ENCODE results near the gene TTC28.
"Not testable (repeated sequence)": the region's sequence is repeated elsewhere in the genome, so short reads cannot be mapped to it uniquely, and the experiment has no call there.

Gene TTC28

GRCh38 chr22:28089541-28089940 is 590.1 kb downstream of the TTC28 start:
- not testable (repeated sequence) for H3K9me3 ChIP-seq (ENCODE audit: control insufficient read depth, low read length); H3K9ac ChIP-seq (ENCODE audit: low read length); H3K36me3 ChIP-seq (ENCODE audit: control insufficient read depth, insufficient read depth, low read length); H3K4me1 ChIP-seq (ENCODE audit: control insufficient read depth, insufficient read depth, low read length); H3K27me3 ChIP-seq (ENCODE audit: control insufficient read depth, insufficient read depth, low read length); H3K4me3 ChIP-seq (ENCODE audit: low read length)

- Histone ChIP-seq H3K4me1 (ENCODE audit: control insufficient read depth, insufficient read depth, low read length) (peaks cover 11% of the 10 kb centered on the region), H3K9ac (ENCODE audit: low read length) (no peak overlapping the region), H3K9me3 (ENCODE audit: control insufficient read depth, low read length) (no peaks in the 10 kb centered on the region), H3K27me3 (ENCODE audit: control insufficient read depth, insufficient read depth, low read length) (no peaks in the 10 kb centered on the region), H3K4me3 (ENCODE audit: low read length) (no peak overlapping the region), H3K36me3 (ENCODE audit: control insufficient read depth, insufficient read depth, low read length) (no peaks in the 10 kb centered on the region)
Observed at GRCh38 chr22:28077166-28077565, 602.5 kb downstream of the TTC28 start.

GRCh38 chr22:28075358-28075981 is 604.2 kb downstream of the TTC28 start:
- H3K4me3 ChIP-seq (ENCODE audit: low read length): no peak overlapping the region
- H3K9ac ChIP-seq (ENCODE audit: low read length): no peak overlapping the region
- no peaks in the 10 kb centered on the region for H3K9me3 ChIP-seq (ENCODE audit: control insufficient read depth, low read length)
- no peaks in the 10 kb centered on the region for H3K36me3 ChIP-seq (ENCODE audit: control insufficient read depth, insufficient read depth, low read length)
- no peaks in the 10 kb centered on the region for H3K27me3 ChIP-seq (ENCODE audit: control insufficient read depth, insufficient read depth, low read length)
- H3K4me1 ChIP-seq (ENCODE audit: control insufficient read depth, insufficient read depth, low read length): peaks cover 11% of the 10 kb centered on the region

- H3K27me3 ChIP-seq (ENCODE audit: control insufficient read depth, insufficient read depth, low read length): no peaks in the 10 kb centered on the region
- no peaks in the 10 kb centered on the region for H3K36me3 ChIP-seq (ENCODE audit: control insufficient read depth, insufficient read depth, low read length)
- H3K9ac ChIP-seq (ENCODE audit: low read length): no peak overlapping the region
- peaks cover 11% of the 10 kb centered on the region for H3K4me1 ChIP-seq (ENCODE audit: control insufficient read depth, insufficient read depth, low read length)
- no peaks in the 10 kb centered on the region for H3K9me3 ChIP-seq (ENCODE audit: control insufficient read depth, low read length)
- no peak overlapping the region for H3K4me3 ChIP-seq (ENCODE audit: low read length)
Observed at GRCh38 chr22:28074526-28074925, 605.1 kb downstream of the TTC28 start.

GRCh38 chr22:28072066-28072465 is 607.6 kb downstream of the TTC28 start:
- Histone ChIP-seq H3K9ac (ENCODE audit: low read length) (no peak overlapping the region), H3K36me3 (ENCODE audit: control insufficient read depth, insufficient read depth, low read length) (no peaks in the 10 kb centered on the region), H3K4me1 (ENCODE audit: control insufficient read depth, insufficient read depth, low read length) (peaks cover 11% of the 10 kb centered on the region), H3K27me3 (ENCODE audit: control insufficient read depth, insufficient read depth, low read length) (no peaks in the 10 kb centered on the region), H3K9me3 (ENCODE audit: control insufficient read depth, low read length) (no peaks in the 10 kb centered on the region), H3K4me3 (ENCODE audit: low read length) (no peak overlapping the region)

- no peak overlapping the region for H3K4me3 ChIP-seq (ENCODE audit: low read length)
- no peaks in the 10 kb centered on the region for H3K9me3 ChIP-seq (ENCODE audit: control insufficient read depth, low read length)
- no peaks in the 10 kb centered on the region for H3K36me3 ChIP-seq (ENCODE audit: control insufficient read depth, insufficient read depth, low read length)
- H3K4me1 ChIP-seq (ENCODE audit: control insufficient read depth, insufficient read depth, low read length): no peaks in the 10 kb centered on the region
- no peaks in the 10 kb centered on the region for H3K27me3 ChIP-seq (ENCODE audit: control insufficient read depth, insufficient read depth, low read length)
- H3K9ac ChIP-seq (ENCODE audit: low read length): no peak overlapping the region
Observed at GRCh38 chr22:28068826-28069225, 610.8 kb downstream of the TTC28 start.

GRCh38 chr22:28064920-28065319 is 614.7 kb downstream of the TTC28 start:
- no peaks in the 10 kb centered on the region for H3K9me3 ChIP-seq (ENCODE audit: control insufficient read depth, low read length)
- H3K4me1 ChIP-seq (ENCODE audit: control insufficient read depth, insufficient read depth, low read length): no peaks in the 10 kb centered on the region
- no peaks in the 10 kb centered on the region for H3K27me3 ChIP-seq (ENCODE audit: control insufficient read depth, insufficient read depth, low read length)
- H3K4me3 ChIP-seq (ENCODE audit: low read length): no peak overlapping the region
- H3K9ac ChIP-seq (ENCODE audit: low read length): no peak overlapping the region
- no peaks in the 10 kb centered on the region for H3K36me3 ChIP-seq (ENCODE audit: control insufficient read depth, insufficient read depth, low read length)

GRCh38 chr22:28063656-28064055 is 616.0 kb downstream of the TTC28 start:
- Histone ChIP-seq H3K36me3 (ENCODE audit: control insufficient read depth, insufficient read depth, low read length) (no peaks in the 10 kb centered on the region), H3K4me3 (ENCODE audit: low read length) (no peak overlapping the region), H3K27me3 (ENCODE audit: control insufficient read depth, insufficient read depth, low read length) (no peaks in the 10 kb centered on the region), H3K9ac (ENCODE audit: low read length) (no peak overlapping the region), H3K4me1 (ENCODE audit: control insufficient read depth, insufficient read depth, low read length) (no peaks in the 10 kb centered on the region), H3K9me3 (ENCODE audit: control insufficient read depth, low read length) (no peaks in the 10 kb centered on the region)

- not testable (repeated sequence) for H3K9ac ChIP-seq (ENCODE audit: low read length); H3K27me3 ChIP-seq (ENCODE audit: control insufficient read depth, insufficient read depth, low read length); H3K4me3 ChIP-seq (ENCODE audit: low read length); H3K9me3 ChIP-seq (ENCODE audit: control insufficient read depth, low read length); H3K4me1 ChIP-seq (ENCODE audit: control insufficient read depth, insufficient read depth, low read length); H3K36me3 ChIP-seq (ENCODE audit: control insufficient read depth, insufficient read depth, low read length)
Observed at GRCh38 chr22:28060594-28060993, 619.0 kb downstream of the TTC28 start.

GRCh38 chr22:28058036-28058435 is 621.6 kb downstream of the TTC28 start:
- H3K9me3 ChIP-seq (ENCODE audit: control insufficient read depth, low read length): no peaks in the 10 kb centered on the region
- no peaks in the 10 kb centered on the region for H3K36me3 ChIP-seq (ENCODE audit: control insufficient read depth, insufficient read depth, low read length)
- no peaks in the 10 kb centered on the region for H3K4me1 ChIP-seq (ENCODE audit: control insufficient read depth, insufficient read depth, low read length)
- H3K9ac ChIP-seq (ENCODE audit: low read length): no peak overlapping the region
- H3K27me3 ChIP-seq (ENCODE audit: control insufficient read depth, insufficient read depth, low read length): no peaks in the 10 kb centered on the region
- H3K4me3 ChIP-seq (ENCODE audit: low read length): no peak overlapping the region

- Histone ChIP-seq H3K9ac (ENCODE audit: low read length) (no peak overlapping the region), H3K27me3 (ENCODE audit: control insufficient read depth, insufficient read depth, low read length) (no peaks in the 10 kb centered on the region), H3K36me3 (ENCODE audit: control insufficient read depth, insufficient read depth, low read length) (no peaks in the 10 kb centered on the region), H3K4me1 (ENCODE audit: control insufficient read depth, insufficient read depth, low read length) (no peaks in the 10 kb centered on the region), H3K4me3 (ENCODE audit: low read length) (no peak overlapping the region), H3K9me3 (ENCODE audit: control insufficient read depth, low read length) (no peaks in the 10 kb centered on the region)
Observed at GRCh38 chr22:28054819-28055208, 624.8 kb downstream of the TTC28 start.

GRCh38 chr22:28053896-28054818 is 625.5 kb downstream of the TTC28 start:
- Histone ChIP-seq H3K9ac (ENCODE audit: low read length) (no peak overlapping the region), H3K9me3 (ENCODE audit: control insufficient read depth, low read length) (no peaks in the 10 kb centered on the region), H3K36me3 (ENCODE audit: control insufficient read depth, insufficient read depth, low read length) (no peaks in the 10 kb centered on the region), H3K4me1 (ENCODE audit: control insufficient read depth, insufficient read depth, low read length) (no peaks in the 10 kb centered on the region), H3K27me3 (ENCODE audit: control insufficient read depth, insufficient read depth, low read length) (no peaks in the 10 kb centered on the region), H3K4me3 (ENCODE audit: low read length) (no peak overlapping the region)
